Ammon's horn (tissue), 1 donor: ENCODE measurements around the gene FAM111A.
A peak's percentile ranks its signal among the peaks of the same experiment; 100 is the strongest.
"Not testable (repeated sequence)": the region's sequence is repeated elsewhere in the genome, so short reads cannot be mapped to it uniquely, and the experiment has no call there.

Source experiments
- DNase-seq: peaks from one replicate; pipeline ENCODE4 v3.0.0-alpha.2; 2016; ENCODE audit warnings: low spot score

The FAM111A gene, protein sequence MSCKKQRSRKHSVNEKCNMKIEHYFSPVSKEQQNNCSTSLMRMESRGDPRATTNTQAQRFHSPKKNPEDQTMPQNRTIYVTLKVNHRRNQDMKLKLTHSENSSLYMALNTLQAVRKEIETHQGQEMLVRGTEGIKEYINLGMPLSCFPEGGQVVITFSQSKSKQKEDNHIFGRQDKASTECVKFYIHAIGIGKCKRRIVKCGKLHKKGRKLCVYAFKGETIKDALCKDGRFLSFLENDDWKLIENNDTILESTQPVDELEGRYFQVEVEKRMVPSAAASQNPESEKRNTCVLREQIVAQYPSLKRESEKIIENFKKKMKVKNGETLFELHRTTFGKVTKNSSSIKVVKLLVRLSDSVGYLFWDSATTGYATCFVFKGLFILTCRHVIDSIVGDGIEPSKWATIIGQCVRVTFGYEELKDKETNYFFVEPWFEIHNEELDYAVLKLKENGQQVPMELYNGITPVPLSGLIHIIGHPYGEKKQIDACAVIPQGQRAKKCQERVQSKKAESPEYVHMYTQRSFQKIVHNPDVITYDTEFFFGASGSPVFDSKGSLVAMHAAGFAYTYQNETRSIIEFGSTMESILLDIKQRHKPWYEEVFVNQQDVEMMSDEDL

DNA sequence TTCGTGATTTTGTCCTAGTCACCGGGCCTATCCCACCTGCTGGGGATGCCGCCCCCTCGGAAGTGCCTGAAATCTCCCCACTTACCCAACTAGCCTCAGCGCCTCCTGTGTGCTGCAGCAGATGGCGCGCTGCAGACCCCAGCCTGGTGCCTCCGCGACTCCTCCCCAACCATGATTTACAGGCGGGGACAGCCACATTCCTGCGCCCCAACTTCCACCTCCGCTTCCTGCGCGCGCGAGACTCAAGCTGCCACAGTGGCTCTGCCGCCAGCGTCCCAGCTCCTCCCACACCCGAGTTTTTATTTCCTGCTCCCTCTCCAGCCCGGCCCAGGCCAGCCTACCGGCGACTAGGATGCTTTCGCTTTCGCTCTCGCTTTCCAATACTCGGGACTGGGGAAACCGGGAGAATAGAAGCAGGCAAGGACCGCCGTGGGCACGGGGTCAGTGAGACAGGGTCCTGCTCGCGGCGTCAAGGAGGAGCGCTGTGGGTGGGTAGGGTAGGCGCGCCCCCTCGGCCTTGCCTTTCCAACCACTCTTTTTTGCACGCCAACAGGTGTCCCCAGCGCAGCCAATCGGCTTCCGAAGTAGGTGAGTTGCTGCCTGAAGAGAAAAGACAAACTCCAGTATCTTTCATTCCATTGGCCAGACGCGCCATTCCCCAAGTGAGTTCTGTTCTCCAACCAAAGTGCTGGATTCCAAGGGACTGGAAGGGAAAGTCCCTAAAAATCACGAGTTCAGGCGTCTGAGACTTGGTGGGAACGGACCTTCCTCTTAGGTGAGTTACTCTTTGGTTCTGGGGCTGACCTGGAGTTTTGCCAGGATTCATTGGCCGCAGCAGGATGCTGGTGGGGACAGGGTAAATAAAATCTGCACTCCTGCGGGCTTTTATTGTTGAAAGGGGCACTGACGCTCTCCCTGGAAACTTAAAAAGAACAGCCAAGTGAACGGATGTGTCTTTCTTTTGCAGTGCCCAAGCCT, at the start of gene FAM111A:
Gene FAM111A, plus strand, starts transcription at position 327 of the 978 bp plus-strand sequence. CDS start 6,017 bp downstream, outside the sequence.
- DNase-seq: peak; percentile 87

DNA sequence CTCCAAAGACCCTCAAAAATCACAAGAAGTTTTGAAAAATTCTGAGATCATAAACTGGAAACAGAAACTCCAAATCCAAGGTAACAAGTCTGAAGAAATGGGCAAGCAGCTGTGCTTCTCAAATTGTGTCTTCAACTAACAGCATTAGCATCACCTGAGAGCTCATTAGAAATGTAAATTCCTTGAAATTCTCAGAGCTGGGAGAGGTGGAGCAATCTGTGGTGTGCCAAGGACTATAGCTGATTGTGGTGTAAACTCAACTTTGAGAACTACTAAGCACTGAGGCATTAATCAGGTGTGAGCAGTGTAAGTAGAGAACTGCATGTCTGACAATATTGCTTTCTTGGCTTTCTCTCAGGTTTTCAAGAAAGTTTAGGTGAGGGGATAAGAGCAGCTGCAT, 49.1 kb upstream of the FAM111A start:
- not testable (repeated sequence) for DNase-seq

DNA sequence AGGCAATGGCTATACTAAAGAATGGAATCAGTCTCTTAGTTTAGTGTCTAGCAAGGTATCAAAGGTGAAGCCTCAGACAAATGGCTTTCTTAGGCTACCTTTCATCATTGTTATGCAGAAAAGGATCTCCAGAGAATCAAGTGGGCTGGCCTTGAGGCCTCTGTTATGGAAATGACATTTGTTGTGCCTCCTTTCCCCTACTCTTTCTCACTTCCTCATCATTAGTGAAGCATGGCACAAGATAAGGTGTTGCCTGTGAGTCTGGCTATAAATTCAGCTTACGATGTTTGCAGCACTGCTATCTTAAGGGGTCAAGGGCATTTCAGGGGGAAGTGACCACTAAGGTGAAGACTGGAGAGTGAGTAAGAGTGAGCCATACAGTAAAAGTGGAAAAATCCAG, 47.4 kb upstream of the FAM111A start:
- DNase-seq: not testable (repeated sequence)

DNA sequence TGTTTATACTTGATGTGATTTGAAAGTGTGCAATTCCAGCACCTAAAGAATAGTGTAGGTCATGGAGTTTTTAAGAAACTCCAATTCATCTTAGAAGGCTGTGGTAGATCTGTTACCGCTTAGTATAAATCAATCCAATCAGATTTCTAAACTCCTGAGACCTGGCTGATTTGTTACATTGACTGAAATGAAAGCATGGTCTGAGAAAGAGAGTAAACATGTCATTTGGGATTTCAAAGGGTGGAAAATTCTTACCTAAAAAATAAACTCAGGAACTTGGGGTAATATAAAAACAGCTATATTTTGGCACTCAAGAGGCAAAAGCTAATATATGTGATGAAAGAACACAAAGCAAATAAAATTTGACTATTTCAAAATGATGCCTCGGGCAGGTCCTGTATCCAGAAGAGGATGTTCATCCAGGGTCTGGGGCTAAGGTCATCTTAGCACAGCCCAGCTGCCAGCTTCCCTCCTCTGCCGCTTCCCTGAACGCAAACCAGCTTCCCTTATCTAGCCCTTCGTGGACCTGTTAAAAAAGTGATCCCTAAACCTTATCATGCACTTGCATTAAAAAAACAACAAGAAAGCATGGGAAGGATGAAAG, 46.6 kb upstream of the FAM111A start:
- DNase-seq: not testable (repeated sequence)

DNA sequence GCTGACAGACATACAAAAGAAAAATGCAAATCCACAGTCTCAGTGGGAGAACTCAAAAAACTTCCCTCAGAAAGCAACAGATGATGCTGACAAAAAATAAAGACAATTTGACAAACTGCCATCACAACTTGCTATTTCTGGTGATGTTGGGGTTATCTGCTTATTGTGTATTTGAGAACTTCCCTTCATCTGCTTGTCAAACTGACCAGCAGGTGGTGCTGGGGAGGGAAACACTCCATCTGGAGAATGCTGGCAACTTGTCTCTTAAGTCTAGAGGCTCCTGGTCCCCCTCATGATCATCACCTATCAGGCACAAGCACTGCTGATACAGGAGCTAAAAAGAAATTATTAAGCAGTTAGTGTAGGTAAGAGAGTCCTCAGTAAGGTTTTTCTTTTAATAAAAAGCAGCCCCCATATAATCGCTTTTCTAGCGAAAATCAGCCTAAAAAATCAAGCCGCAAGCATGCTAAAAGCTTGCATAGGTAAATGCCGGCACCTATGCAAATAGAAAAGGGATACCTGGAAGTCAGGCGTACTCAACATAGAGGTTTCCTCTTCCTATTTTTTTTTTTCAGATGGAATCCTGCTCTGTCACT, 45.4 kb upstream of the FAM111A start:
- DNase-seq: peak; percentile 64

DNA sequence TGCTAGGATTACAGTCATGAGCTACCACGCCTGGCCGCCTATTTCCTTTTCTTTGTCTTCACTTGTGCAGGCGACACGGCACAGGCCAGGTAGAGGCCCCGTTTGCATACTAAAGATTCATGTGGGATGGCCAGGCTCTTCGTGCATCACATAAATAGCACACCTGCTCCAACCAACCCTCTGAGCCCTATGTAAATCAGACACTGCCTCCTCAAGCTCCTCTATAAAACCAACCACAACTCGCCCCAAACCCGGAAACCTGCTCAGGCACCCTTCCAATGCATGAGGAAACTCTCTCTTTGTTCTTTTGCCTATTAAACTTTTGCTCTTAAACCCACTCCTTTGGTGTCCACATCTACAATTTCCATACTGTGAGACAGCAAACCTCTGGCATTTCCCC, 44.7 kb upstream of the FAM111A start:
- DNase-seq: not testable (repeated sequence)

DNA sequence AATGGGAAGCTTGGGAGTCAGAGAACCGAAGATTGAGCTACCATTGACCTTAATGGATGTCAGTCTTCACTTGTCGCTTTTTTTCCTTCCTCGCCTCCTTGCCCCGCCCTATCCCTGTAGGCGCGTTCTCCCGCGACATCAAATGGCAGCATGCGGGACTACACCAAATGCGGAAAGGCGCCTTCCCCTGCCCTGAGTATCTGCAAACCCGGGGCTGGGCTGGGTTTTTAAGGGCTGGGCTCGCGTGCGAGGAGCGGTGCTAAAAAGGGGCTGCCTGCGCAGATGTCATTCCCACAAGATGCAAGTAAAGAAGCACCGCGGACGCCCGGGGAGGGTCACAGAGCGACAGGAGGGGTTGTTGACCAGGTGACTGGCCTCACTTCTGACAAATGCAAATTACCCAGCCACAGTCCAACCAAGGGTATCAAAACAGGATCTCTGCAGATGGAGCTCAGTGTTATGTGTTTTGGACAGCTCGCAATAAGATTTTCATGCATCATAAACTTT, 40.3 kb upstream of the FAM111A start:
- peak; percentile 50 for DNase-seq

DNA sequence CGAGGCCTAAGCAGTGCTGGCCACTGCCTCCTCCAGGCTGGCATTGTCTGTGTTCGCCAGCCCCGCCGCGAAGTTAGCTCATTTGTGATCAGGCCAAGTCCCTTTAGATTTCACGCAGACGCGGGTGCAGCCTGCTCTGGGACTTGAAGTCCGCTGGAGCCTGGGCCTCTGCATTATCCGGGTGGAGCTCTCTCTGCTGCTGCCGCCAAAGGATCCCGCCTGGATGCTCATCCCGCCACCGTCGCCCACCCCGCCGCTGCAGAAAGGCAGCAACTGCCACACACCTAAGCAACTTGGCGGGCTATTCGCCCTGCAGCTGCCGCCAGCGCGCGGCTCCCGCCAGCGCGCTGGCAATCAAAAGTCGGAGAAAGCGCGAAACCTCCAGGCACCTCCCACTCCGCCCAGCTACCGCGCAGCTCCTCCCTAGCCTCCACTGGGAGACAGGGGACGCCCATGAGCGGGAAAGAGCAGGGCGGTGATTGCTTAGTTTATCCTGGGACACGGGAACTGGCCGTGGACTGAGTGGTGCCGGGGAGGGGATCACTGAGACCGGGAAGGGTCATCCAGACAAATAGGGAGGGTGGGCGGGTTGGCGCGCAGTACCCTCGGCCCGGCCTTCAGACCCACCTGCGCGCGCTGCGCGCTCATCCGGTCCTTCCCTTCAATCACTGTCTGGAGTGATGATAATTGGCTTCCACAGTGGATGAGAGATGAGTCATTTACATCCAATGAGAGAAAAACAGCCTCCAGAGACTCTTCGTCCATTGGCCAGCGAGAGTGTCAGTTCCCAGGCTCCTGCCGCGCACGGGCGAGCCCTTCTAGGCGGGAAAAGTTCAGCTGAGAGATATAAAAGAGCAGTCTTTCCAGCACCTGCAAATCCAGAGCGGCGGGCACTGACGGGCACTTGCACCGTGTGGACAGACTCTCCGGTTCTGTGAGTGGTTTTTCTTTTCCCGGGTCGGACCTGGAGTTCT, 36.0 kb upstream of the FAM111A start, which contains the start of gene FAM111B:
Gene FAM111B, plus strand, starts transcription at position 875 of the 974 bp plus-strand sequence. CDS start 2,389 bp downstream, outside the sequence.
- peak; percentile 87 for DNase-seq

DNA sequence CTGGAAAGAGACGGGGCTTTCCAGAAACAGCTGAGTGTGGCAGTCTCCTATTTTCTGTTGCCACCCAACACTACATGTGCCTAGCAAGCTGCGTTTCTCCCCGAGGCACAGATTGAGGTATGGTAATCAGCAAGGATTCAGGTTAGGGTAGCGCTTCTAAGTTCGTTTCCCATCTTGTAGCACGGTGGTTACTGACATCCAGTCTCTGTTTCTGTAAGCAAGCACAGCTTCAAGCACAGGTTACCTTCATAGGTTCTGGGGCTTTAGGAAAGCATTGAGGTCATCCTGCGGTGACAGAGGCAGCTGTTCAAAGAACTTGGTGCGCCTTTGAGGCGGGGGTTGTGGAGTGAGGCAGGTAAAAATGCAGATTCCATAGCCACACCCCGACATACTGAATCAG, 34.9 kb upstream of the FAM111A start:
- not testable (repeated sequence) for DNase-seq

DNA sequence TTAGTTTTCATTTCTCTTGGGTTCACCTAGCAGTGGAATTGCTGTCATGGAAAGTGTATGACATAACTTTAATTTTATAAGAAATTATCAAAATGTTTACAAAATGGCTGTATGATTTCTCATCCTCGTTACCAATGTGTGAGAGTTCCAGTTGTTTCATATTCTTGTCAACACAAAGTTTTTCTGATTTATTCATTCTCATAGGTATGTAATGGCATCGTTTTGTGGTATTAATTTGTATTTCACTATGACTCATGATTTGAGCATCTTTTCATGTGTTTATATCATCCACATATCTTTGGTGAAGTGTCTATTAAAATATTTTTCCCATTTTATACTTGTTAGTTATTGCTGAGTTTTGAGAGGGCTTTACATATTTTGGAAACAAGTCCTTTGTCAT, 30.2 kb upstream of the FAM111A start:
- DNase-seq: no peak

DNA sequence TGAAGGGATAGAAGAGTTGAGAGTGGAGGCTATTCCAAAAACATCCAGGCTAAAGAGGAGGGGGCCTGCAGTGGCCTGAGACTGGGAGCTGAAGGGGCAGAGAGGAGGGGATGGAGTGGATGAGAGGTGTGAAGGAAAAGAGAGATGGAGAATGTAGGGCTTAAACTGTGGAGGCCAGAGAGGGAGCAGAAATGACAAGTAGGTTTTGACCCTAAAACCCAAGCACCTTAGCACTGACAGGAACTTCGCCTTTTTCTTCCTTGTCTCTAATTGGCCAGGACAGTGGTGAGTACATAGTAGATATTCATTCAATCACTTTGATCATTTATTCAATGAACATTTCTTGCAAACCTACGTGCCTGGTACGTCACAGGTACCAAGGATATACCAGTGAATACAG, 28.3 kb upstream of the FAM111A start:
- DNase-seq: no peak

DNA sequence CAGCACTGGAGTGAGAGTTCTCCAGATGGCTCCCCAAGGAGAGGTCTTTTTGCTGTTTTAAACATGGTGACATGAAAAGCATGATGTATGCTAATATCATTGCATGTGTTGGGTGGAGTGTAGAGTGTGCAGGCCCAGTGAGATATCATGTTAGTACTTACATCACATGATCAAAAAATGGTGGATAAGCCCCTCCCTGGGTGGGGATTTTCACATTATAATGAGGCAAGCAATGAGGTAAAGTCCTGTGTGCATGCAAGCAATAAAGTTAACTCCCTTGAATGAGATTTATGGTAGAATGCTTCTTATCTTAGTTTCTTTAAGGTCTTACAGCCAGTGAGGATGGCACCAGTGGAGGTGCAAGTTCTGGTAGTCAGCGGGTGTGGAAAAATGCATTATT, 27.1 kb upstream of the FAM111A start:
- no peak for DNase-seq

DNA sequence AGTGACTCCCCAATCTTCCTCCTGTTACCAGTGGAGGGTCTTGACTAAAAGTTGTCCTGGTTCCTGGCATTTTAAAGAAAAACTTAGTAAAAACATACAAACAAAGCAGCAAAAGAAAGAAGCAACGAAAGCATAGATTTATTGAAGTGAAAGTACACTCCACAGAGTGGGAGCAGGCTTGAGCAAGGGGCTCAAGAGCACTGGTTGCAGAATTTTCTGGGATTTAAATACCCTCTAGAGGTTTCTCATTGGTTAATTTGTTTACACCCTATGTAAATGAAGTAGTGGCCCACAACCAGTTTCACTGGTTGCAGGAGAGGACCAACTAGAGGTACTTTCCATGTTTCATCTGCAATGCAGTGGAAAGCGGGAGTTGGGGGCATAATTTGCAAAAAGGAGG, 24.9 kb upstream of the FAM111A start:
- no peak for DNase-seq

DNA sequence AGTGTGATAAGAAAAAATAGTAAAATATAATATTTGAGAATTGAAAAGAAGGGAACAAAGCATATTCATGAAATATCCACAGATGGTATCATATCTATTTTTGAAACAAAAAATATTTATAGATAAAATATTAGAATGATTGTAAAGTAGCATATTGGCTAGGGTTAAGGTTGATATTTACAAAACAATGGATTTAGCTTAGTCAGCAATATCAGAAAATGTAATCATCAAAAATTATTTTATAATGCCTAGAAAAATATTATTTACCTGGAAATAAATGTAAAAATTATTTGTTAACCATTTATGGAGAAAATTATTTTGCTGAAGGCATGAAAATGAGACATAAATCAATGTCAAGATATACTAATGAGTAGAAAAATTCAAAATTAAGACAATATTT, 22.8 kb upstream of the FAM111A start:
- no peak for DNase-seq

DNA sequence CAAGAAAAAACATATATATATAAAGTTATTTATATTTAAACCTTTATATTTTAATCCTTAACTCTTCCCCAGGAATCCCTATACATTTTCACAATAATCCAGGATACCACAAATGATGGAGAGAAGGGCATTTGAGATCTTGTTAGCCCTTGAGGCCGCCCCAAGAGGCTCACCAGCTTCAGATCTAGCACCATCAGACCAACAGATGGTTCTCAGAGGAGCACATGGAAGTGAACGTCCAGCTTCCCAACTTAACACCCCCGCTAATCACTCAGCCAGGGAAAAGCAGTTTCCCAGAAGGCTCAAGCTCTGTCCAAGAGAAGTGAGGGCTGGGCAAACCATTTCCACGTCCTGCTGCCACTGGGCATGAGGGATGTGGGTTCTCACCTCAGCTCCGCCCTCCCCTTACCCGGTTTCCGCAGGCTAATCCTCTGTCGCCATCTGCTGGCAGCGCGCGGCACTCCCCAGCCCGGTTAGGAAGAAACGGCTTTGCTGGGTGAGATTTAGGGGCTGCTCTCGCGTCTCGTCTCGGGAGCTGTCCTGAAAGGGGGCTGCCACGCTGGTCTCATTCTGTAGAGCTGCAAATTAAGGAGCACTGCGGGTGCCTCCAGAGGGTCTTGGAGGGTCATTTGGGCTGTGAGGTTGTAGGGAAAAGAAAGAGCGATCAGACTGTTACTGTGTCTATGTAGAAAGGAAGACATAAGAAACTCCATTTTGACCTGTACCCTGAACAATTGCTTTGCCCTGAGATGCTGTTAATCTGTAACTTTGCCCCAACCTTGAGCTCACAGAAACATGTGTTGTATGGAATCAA, 6.8 kb upstream of the FAM111A start:
- DNase-seq: peak; percentile 85

DNA sequence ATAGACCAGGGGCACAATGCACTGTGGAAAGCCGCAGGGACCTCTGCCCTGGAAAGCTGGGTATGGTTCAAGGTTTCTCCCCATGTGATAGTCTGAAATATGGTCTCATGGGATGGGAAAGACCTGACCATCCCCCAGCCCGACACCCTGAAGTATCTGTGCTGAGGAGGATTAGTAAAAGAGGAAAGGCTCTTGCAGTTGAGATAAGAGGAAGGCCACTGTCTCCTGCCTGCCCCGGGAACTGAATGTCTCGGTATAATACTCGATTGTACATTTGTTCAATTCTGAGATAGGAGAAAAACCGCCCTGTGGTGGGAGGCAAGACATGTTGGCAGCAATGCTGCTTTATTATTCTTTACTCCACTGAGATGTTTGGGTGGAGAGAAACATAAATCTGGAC, 6.1 kb upstream of the FAM111A start:
- not testable (repeated sequence) for DNase-seq

DNA sequence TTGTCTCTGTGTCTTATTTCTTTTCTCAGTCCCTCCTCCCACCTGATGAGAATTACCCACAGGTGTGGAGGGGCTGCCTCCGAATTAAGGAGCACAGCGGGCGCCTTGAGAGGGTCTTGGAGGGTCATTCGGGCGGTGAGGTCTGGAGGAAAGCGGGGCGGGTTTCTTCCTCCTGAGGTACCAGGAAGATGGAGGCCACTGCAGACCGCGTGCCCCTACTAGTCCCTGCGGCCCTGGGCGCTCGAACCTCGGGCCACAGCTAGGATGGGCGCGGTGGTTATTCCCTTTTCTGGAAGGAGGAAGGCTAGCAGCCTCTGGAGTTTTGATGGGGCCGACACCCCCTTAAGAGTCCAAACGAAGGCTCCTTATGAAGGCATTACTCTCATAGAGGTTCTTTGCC, 5.5 kb upstream of the FAM111A start:
- no peak for DNase-seq

DNA sequence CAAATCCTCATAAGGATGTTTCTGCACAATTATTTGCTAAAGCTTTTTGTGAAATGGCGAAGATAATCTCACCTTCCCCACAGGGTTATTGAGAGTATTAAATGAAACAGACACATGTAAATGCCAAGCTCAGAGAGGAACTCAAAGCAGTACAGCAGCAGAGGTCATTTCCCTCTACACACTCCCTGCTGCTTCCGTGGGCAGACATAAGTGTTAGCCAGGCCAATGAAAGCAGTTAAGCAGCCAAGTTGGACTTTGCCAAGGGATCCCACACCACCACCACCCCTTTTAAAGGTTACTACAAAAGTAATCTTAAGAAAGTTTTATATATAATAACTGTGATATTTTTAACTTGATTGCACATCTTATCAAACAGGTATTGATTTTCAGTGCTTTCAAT, 4.0 kb upstream of the FAM111A start:
- DNase-seq: no peak

DNA sequence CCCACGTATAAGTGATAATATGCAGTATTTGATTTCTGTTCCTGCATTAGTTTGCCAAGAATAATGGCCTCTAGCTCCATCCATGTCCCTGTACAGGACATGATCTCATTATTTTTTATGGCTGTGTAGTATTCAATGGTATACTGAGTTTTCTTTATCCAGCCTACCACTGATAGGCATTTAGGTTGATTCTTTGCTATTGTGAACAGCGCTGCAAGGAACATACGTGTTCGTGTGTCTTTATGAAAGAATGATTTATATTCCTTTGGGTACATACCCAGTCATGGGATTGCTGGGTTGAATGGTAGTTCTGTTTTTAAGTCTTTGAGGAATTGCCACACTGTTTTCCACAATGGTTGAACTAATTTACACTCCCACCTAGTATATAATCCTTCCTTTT, 1.5 kb upstream of the FAM111A start:
- DNase-seq: no peak
